ENCODE measurements around the gene PTH2. TPM values are rescaled to one million over a fixed set of nuclear protein-coding genes. Genes with fewer than 3 reads are reported as not detected.

PTH2 gene
- total RNA-seq, 4 donors from 2014 or later: not detected

DNA sequence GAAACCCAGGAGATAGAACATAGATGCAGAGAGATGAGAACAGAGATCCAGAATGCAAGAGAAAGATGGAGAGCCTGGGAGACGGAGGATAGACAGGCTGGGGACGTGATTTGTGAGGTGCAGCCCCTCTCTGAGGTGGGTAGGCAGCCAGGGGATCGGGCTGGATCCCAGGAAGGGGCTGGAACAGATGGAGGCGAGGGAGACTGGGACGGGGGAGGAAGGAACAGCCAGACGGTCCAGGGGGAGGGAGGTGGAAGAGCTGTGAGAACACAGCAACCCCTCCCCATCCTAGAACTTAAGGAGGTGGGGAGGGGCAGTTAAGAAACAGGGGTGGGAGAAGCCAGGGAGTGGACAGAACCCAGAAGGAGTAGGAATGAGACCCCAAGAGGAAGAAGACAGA, 15.0 kb upstream of the PTH2 start:
- Histone ChIP-seq H3K9me3 (no peaks in the 10 kb centered on the region), H3K4me1 (peaks cover 27% of the 10 kb centered on the region), H3K36me3 (no peaks in the 10 kb centered on the region), H3K27me3 (peaks cover 87% of the 10 kb centered on the region), H3K4me3 (no peak overlapping the region), H3K27ac (no peak overlapping the region)
- TF ChIP-seq POLR2AphosphoS5 (IDR thresholded peaks at IDR 0.05) (no peak), CTCF (IDR thresholded peaks at IDR 0.05) (no peak), EP300 (IDR thresholded peaks at IDR 0.05) (no peak), POLR2A (IDR thresholded peaks at IDR 0.05) (no peak)
- 20% methylated on average over 6 of the region's 6 CpGs for WGBS
- no peak for DNase-seq (ENCODE audit: low spot score in 2 of 2)

- no peak overlapping the region for H3K4me3 ChIP-seq
- H3K4me1 ChIP-seq: peaks cover 19% of the 10 kb centered on the region
- TF ChIP-seq EP300 (IDR thresholded peaks at IDR 0.05) (no peak), POLR2A (IDR thresholded peaks at IDR 0.05) (no peak), POLR2AphosphoS5 (IDR thresholded peaks at IDR 0.05) (no peak), CTCF (IDR thresholded peaks at IDR 0.05) (no peak)
- peaks cover 96% of the 10 kb centered on the region for H3K27me3 ChIP-seq
- no peaks in the 10 kb centered on the region for H3K9me3 ChIP-seq
- no peaks in the 10 kb centered on the region for H3K36me3 ChIP-seq
- H3K27ac ChIP-seq: no peak overlapping the region
- DNase-seq (ENCODE audit: low spot score in 2 of 2): no peak
- 18% methylated on average over 8 of the region's 8 CpGs for WGBS
Measured at GRCh38 chr19:49437231-49437630, 14.0 kb upstream of the PTH2 start.

DNA sequence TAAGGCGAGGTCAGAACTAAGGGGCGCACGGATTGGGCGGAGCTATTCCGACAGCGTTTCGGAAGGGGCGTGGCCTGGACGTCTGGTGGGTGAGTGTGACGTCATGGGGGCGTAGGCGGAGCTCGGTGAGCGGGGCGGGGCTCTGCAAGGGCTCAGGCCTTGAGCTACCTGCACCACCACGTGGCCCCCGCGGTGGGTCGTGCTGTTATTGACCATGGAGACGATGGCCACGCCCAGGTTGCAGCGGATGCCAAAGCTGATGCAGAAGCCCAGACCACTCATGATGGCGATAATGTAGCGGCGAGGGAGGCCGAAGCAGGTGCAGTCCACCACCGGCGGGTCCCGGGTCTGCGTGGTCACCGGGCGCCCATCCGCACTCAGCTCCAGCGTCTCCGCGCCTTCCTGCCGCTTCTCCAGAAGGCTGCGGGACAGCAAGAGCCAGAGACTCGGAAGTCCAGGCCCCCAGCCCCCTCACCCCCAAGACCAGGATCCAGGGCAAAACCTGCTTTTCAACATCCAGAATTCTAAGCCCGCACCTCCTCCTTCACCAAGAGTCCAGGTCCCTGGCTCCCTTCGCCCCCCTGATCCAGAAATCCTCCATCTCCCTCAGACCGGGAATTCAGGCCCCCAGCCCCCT, 13.3 kb upstream of the PTH2 start:
- DNase-seq (ENCODE audit: low spot score in 2 of 2): no peak
- H3K36me3 ChIP-seq: no peaks in the 10 kb centered on the region
- H3K27ac ChIP-seq: no peak overlapping the region
- 19% methylated on average over 36 of the region's 42 CpGs for WGBS
- no peaks in the 10 kb centered on the region for H3K9me3 ChIP-seq
- peaks cover 96% of the 10 kb centered on the region for H3K27me3 ChIP-seq
- no peak overlapping the region for H3K4me3 ChIP-seq
- H3K4me1 ChIP-seq: peaks cover 12% of the 10 kb centered on the region
- TF ChIP-seq POLR2AphosphoS5 (IDR thresholded peaks at IDR 0.05) (no peak), POLR2A (IDR thresholded peaks at IDR 0.05) (no peak), CTCF (IDR thresholded peaks at IDR 0.05) (no peak), EP300 (IDR thresholded peaks at IDR 0.05) (no peak)

DNA sequence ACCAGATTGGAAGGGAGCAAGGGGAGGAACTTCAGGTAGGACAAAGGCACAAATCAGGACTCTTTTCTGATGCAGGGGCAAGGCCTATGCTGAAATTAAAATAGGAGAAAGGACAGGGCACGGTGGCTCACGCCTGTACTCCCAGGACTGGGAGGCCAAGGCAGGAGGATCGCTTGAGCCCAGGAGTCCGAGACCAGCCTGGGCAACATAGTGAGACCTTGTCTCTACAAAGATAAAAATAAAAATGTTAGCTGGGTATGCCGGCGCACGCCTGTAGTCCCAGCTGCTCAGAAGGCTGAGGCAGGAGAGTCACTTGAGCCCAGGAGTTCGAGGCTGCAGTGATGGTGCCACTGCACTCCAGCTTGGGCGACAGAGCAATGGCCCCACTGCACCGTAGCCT, 12.4 kb upstream of the PTH2 start:
- 86% methylated on average over 10 of the region's 10 CpGs for WGBS
- peaks cover 97% of the 10 kb centered on the region for H3K27me3 ChIP-seq
- no peak overlapping the region for H3K4me3 ChIP-seq

More for the DNA sequence above, 12.4 kb upstream of the PTH2 start:
- no peak overlapping the region for H3K27ac ChIP-seq
- no peak for DNase-seq (ENCODE audit: low spot score in 2 of 2)
- no peaks in the 10 kb centered on the region for H3K9me3 ChIP-seq
- TF ChIP-seq CTCF (IDR thresholded peaks at IDR 0.05) (no peak), POLR2AphosphoS5 (IDR thresholded peaks at IDR 0.05) (no peak), EP300 (IDR thresholded peaks at IDR 0.05) (no peak), POLR2A (IDR thresholded peaks at IDR 0.05) (no peak)
- peaks cover 6% of the 10 kb centered on the region for H3K4me1 ChIP-seq
- no peaks in the 10 kb centered on the region for H3K36me3 ChIP-seq

Measured in suprapubic skin (tissue), 4 donors.